Spleen (tissue), 7 donors: ENCODE measurements around the gene VKORC1L1.

Source experiments
- CTCF ChIP-seq, 11 experiments: fragments of 200-600 bp in 7 of 11; fragments of 450-650 bp in 4 of 11; sonication (generic) in 4 of 11; IDR thresholded peaks in 8 of 11; conservative IDR thresholded peaks in 3 of 11; 1 replicate in 7 of 11; 2 replicates in 4 of 11; pipeline versions ENCODE4 v1.4.0 to v1.8.0; 2016 to 2021; ENCODE audit warnings: antibody characterized with exemption in 11 of 11, inconsistent platforms in 4 of 11, mild to moderate bottlenecking in 1 of 11
- POLR2AphosphoS5 ChIP-seq, 3 donors: sonication (generic); formaldehyde crosslinking; IDR thresholded peaks; one replicate each; pipeline ENCODE4 v1.5.1; 2017; ENCODE audit warnings: antibody characterized with exemption in 3 of 3
- donor health status: DM: no; HTN: no; CAD: no; lungs with moderate emphysema.
- donor health status: DM: no; HTN: no; CAD: no.
- donor health status: DM: no; HTN: no; CAD: no.

- TF ChIP-seq CTCF (IDR thresholded peaks at IDR 0.05 in 8 of 11, conservative IDR thresholded peaks at IDR 0.05 in 3 of 11), result no peak
- TF ChIP-seq POLR2AphosphoS5 (IDR thresholded peaks at IDR 0.05), result no peak
Measured at GRCh38 chr7:65827366-65827765, 45.5 kb upstream of the VKORC1L1 start.
